Measurements from ENCODE around the gene CACNA1C.

Gene CACNA1C

GRCh38 chr12:2167231-2167630 is 114.4 kb downstream of the CACNA1C start:
- TF ChIP-seq GATA3 (IDR thresholded peaks at IDR 0.05; ENCODE audit: low read depth, low read length) (no peak), GATA2 (IDR thresholded peaks at IDR 0.05; ENCODE audit: low read depth, low read length) (no peak)

DNA sequence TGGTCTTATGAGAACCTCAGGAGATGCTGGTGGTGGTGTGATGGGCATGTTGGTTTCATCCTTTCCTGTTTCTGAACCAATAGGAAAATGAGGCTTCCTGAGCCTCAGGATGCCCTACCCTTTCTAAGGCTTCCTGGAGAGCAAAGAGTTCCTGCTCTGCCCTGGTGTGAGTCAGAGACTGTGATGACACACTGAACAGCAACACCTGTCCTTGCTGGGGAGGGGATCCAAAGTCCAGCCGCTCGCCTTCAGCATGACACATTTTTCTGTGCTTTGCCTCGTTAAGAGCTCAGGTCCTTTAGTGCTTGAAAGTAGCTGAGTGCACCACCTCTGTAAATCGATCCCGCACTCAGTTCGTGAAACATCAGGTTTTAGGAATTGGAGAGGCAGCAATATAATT is 116.0 kb downstream of the CACNA1C start:
- no peak for TF ChIP-seq GATA3 (IDR thresholded peaks at IDR 0.05; ENCODE audit: low read depth, low read length)
- TF ChIP-seq GATA2 (IDR thresholded peaks at IDR 0.05; ENCODE audit: low read depth, low read length): no peak

GRCh38 chr12:2169489-2169888 is 116.7 kb downstream of the CACNA1C start:
- no peak for TF ChIP-seq GATA2 (IDR thresholded peaks at IDR 0.05; ENCODE audit: low read depth, low read length)
- TF ChIP-seq GATA3 (IDR thresholded peaks at IDR 0.05; ENCODE audit: low read depth, low read length): no peak

DNA sequence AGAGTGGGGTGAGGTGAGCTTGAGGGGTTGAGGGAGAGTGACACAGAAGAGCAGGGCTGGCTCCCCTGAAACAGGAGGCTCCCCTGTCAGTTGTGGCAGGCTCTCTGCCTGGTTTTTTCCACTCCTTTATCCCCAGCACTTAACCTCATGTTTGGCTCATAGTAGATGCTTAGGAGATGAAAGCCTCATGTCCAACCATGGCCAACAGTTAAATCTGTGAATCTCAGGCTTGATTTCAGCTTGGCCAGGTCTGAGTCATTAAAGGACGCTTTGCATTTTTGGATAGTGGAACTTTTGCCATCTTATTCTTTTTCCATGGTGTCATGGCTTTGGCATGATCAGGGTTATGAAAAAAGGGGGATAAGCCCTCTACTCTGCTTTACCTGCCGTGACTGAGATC is 117.2 kb downstream of the CACNA1C start:
- no peak for TF ChIP-seq GATA3 (IDR thresholded peaks at IDR 0.05; ENCODE audit: low read depth, low read length)
- TF ChIP-seq GATA2 (IDR thresholded peaks at IDR 0.05; ENCODE audit: low read depth, low read length): no peak

- TF ChIP-seq GATA3 (IDR thresholded peaks at IDR 0.05; ENCODE audit: low read depth, low read length) (no peak), GATA2 (IDR thresholded peaks at IDR 0.05; ENCODE audit: low read depth, low read length) (no peak)
Measured at GRCh38 chr12:2170376-2170775, 117.6 kb downstream of the CACNA1C start.

- no peak for TF ChIP-seq GATA2 (IDR thresholded peaks at IDR 0.05; ENCODE audit: low read depth, low read length)
Measured at GRCh38 chr12:2171672-2172426, 119.1 kb downstream of the CACNA1C start.

GRCh38 chr12:2172491-2173214 is 119.9 kb downstream of the CACNA1C start:
- TF ChIP-seq GATA3 (IDR thresholded peaks at IDR 0.05; ENCODE audit: low read depth, low read length): no peak
- no peak for TF ChIP-seq GATA2 (IDR thresholded peaks at IDR 0.05; ENCODE audit: low read depth, low read length)

DNA sequence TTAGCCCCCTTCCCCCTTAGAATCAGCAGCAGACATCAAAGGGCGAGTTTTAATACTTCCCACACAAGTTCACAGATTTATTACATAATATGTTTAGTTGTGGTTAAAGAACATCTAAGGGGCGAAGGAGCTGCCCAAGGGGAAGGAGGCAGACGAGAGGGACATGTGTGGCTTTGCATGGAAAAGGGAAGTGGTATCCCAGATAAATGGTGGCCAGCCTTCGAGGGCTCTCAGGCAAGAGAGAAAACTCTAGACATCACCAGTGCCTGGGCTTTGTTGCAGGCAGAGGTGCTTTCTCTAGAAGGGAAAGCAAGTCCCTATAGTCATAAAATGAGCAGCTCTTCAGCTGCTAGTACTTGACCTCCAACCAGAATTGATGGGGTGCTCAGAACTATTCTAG is 121.2 kb downstream of the CACNA1C start:
- TF ChIP-seq GATA2 (IDR thresholded peaks at IDR 0.05; ENCODE audit: low read depth, low read length) (no peak), GATA3 (IDR thresholded peaks at IDR 0.05; ENCODE audit: low read depth, low read length) (no peak)

DNA sequence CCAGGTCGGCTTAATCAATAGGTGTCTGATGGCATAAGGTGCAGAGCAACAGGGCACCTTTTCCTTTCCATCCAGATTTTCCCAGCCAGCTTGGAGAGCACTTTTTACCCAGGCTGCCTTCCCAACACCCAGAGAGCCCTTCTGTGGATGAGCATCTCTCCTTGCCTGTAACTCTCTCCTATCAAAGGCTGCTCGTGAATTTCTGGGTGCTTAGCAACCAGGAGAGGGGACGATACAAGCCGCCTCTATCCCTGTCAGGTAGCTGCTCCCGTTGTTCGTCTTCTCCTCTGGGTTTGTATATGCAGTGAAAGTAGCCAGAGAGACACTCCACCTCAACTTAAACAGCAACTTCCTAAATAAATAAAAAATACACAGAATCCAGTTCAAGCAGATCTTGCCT is 124.2 kb downstream of the CACNA1C start:
- TF ChIP-seq GATA3 (IDR thresholded peaks at IDR 0.05; ENCODE audit: low read depth, low read length): no peak
- TF ChIP-seq GATA2 (IDR thresholded peaks at IDR 0.05; ENCODE audit: low read depth, low read length): no peak

DNA sequence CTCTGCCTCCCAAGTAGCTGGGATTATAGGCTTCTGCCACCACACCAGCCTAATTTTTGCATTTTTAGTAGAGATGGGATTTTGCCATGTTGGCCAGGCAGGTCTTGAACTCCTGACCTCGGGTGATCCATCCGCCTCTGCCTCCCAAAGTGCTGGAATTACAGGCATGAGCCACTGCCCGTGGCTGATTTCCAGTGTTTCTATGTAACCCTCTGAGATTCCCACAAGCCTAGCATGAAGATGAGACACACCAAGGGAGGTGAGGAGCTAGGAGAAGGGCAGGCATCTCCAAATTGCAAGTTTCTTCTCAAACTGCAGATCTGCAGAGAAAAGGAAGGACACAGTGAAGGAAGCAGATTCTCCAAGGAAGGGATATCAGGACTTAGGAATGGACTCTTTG is 125.0 kb downstream of the CACNA1C start:
- no peak for TF ChIP-seq GATA2 (IDR thresholded peaks at IDR 0.05; ENCODE audit: low read depth, low read length)
- TF ChIP-seq GATA3 (IDR thresholded peaks at IDR 0.05; ENCODE audit: low read depth, low read length): no peak

DNA sequence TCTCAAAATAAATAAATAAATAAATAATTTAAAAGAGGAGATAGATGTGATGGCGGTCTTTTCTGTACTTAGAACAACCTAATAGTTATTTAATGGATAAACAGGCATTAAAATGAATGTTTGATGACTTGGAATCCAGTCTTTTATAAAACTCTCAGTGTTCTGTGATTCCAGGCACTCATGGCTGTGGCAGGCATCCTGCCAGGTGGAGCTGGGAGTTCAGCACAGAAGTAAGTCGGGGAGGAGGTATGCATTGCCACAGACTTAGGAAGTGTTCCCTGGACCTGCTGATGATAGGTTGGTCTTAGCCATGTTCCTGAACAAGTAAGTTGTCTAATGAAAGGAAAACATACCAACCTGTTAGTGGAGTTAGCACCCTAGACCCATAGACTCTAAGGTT is 126.3 kb downstream of the CACNA1C start:
- TF ChIP-seq GATA3 (IDR thresholded peaks at IDR 0.05; ENCODE audit: low read depth, low read length) (no peak), GATA2 (IDR thresholded peaks at IDR 0.05; ENCODE audit: low read depth, low read length) (no peak)

GRCh38 chr12:2179953-2180736 is 127.4 kb downstream of the CACNA1C start:
- TF ChIP-seq GATA3 (IDR thresholded peaks at IDR 0.05; ENCODE audit: low read depth, low read length) (no peak), GATA2 (IDR thresholded peaks at IDR 0.05; ENCODE audit: low read depth, low read length) (no peak)

DNA sequence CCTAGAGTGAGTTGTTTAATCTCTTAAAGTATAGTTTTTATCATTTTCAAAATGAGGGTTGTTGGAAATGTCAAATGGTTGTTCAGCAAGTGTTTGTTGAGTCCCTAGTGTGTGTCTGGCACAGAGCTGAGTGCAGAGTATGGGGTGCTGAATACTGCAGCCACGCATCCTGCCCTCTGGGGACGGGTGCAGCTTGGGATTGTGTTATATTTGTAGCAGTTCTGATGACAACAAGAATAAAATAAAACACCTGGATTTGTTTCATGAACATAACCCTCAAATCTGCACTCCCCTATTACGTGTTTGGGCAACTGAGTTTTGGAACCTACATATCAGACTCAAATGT is 127.9 kb downstream of the CACNA1C start:
- TF ChIP-seq GATA2 (IDR thresholded peaks at IDR 0.05; ENCODE audit: low read depth, low read length) (no peak), GATA3 (IDR thresholded peaks at IDR 0.05; ENCODE audit: low read depth, low read length) (no peak)
